ENCODE measurements around the gene TARBP1. TPM values are rescaled to one million over a fixed set of nuclear protein-coding genes. Genes with fewer than 3 reads are reported as not detected.

Gene TARBP1, protein sequence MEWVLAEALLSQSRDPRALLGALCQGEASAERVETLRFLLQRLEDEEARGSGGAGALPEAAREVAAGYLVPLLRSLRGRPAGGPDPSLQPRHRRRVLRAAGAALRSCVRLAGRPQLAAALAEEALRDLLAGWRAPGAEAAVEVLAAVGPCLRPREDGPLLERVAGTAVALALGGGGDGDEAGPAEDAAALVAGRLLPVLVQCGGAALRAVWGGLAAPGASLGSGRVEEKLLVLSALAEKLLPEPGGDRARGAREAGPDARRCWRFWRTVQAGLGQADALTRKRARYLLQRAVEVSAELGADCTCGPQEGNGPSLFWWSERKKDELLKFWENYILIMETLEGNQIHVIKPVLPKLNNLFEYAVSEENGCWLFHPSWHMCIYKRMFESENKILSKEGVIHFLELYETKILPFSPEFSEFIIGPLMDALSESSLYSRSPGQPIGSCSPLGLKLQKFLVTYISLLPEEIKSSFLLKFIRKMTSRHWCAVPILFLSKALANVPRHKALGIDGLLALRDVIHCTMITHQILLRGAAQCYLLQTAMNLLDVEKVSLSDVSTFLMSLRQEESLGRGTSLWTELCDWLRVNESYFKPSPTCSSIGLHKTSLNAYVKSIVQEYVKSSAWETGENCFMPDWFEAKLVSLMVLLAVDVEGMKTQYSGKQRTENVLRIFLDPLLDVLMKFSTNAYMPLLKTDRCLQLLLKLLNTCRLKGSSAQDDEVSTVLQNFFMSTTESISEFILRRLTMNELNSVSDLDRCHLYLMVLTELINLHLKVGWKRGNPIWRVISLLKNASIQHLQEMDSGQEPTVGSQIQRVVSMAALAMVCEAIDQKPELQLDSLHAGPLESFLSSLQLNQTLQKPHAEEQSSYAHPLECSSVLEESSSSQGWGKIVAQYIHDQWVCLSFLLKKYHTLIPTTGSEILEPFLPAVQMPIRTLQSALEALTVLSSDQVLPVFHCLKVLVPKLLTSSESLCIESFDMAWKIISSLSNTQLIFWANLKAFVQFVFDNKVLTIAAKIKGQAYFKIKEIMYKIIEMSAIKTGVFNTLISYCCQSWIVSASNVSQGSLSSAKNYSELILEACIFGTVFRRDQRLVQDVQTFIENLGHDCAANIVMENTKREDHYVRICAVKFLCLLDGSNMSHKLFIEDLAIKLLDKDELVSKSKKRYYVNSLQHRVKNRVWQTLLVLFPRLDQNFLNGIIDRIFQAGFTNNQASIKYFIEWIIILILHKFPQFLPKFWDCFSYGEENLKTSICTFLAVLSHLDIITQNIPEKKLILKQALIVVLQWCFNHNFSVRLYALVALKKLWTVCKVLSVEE (N-terminal part only)
- total RNA-seq, result 10 to 100 TPM; 10.7 to 12.0 (median 11.4) TPM
- polyA plus RNA-seq, result 10.8 TPM
- long read RNA-seq, donor 1, full-length matches to known transcripts, result 1 of 7 reads
- long read RNA-seq, donor 1, partial matches to known transcripts, result 1 of 7 reads
- long read RNA-seq, donor 1, other reads (novel, unspliced or antisense), result 5 of 7 reads
- long read RNA-seq, donor 2, full-length matches to known transcripts, result 2 of 8 reads
- long read RNA-seq, donor 2, partial matches to known transcripts, result 0 of 8 reads
- long read RNA-seq, donor 2, other reads (novel, unspliced or antisense), result 6 of 8 reads
- long read RNA-seq, donor 3, partial matches to known transcripts, result 1 of 5 reads
- long read RNA-seq, donor 3, other reads (novel, unspliced or antisense), result 3 of 5 reads
- long read RNA-seq, donor 4, full-length matches to known transcripts, result 2 of 12 reads
- long read RNA-seq, donor 4, partial matches to known transcripts, result 2 of 12 reads
- long read RNA-seq, donor 4, other reads (novel, unspliced or antisense), result 8 of 12 reads

DNA sequence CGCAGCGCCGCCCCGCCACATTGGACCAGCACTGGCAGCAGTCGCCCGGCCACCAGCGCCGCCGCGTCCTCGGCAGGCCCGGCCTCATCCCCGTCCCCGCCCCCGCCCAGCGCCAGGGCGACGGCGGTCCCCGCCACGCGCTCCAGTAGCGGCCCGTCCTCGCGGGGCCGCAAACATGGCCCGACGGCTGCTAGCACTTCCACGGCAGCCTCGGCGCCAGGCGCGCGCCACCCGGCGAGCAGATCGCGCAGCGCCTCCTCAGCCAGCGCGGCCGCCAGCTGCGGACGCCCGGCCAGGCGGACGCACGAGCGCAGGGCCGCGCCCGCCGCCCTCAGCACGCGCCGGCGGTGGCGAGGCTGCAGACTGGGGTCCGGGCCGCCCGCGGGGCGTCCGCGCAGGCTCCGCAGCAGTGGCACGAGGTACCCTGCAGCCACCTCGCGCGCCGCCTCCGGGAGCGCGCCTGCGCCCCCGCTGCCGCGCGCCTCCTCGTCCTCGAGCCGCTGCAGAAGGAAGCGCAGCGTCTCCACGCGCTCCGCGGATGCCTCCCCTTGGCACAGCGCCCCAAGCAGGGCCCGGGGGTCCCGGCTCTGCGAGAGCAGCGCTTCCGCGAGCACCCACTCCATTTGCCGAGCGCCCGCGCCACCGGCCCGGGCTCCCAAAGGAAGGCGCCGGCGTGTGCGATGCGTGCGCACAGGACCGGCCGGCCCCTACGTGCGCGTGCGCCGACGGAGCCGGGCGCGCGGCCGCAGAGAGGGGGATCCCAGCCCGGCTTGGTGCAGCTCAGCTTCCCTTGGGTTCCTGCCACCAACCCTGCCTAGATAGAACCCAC lies at the start of gene TARBP1:
Gene TARBP1, minus strand, starts transcription at position 699 of the 829 bp plus-strand sequence. Its CDS starts 76 bp downstream, at position 623.
- no peaks in the 10 kb centered on the region for H3K27me3 ChIP-seq (ENCODE audit: control insufficient read depth, insufficient read depth)
- H3K9me3 ChIP-seq (ENCODE audit: control insufficient read depth, low read length), result no peaks in the 10 kb centered on the region
- WGBS, result under 1% methylated on average over 122 of the region's 122 CpGs
- no peaks in the 10 kb centered on the region for H3K4me1 ChIP-seq (ENCODE audit: control insufficient read depth, insufficient read depth, low read length)
- H3K27ac ChIP-seq (ENCODE audit: low read length), result peak within 1 kb of the TSS; percentile 94
- peak within 1 kb of the TSS; percentile 56 for H3K4me3 ChIP-seq (ENCODE audit: low read length)
- DNase-seq (peak; percentile 71 to 90 (median 89)), ATAC-seq (peak; percentile 92 to 93)
- intact Hi-C loops (cut with DNase I), result no loop called here

DNA sequence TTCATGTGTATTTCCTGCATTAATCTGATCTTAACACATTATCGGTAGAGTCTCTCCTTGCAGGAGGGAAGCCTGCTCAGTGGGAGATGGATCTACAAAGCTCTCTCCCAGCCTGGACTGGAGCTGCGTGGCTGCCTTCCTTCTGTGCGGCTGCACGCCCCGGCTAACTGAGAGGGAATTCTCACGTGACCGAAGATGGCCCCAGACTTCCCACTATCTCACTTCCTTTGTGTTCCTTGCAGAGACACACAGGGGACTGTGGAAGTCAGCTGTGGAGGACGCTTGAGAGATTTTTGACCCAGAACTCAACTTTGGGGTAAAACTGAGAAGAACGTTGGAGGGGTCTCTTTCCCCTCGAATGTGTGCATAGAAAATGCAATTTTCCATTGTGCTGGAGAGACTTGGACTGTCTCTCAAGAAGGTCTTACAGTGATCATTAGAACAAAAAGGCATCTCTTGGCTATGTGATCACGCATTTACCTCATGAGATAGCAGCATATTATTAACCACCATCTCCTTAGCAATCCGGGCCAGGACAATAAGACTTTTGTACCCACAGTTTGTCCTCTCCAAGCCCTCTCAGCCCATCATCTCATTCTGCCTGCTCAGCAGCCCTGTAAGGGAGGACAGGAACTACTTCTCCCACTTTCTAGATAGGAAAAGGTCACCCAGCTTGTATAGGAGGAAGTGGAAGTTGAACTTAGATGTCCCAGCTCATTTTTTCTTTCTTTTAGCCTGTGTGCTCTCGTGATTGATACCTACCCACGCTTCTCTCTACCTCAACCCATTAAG lies 49.3 kb upstream of the TARBP1 start:
- Histone ChIP-seq H3K4me3 (ENCODE audit: low read length) (no peak overlapping the region), H3K4me1 (ENCODE audit: control insufficient read depth, insufficient read depth, low read length) (peaks cover 27% of the 10 kb centered on the region), H3K9me3 (ENCODE audit: control insufficient read depth, low read length) (no peaks in the 10 kb centered on the region), H3K27me3 (ENCODE audit: control insufficient read depth, insufficient read depth) (no peaks in the 10 kb centered on the region), H3K27ac (ENCODE audit: low read length) (peak overlapping the region; percentile 66)
- peak in 2 of 3 donors; percentile 73 to 82 for DNase-seq
- intact Hi-C loops (cut with DNase I), result no loop called here
- 27% methylated on average over 14 of the region's 14 CpGs for WGBS
- peak in 1 of 2 donors; percentile 7 for ATAC-seq

DNA sequence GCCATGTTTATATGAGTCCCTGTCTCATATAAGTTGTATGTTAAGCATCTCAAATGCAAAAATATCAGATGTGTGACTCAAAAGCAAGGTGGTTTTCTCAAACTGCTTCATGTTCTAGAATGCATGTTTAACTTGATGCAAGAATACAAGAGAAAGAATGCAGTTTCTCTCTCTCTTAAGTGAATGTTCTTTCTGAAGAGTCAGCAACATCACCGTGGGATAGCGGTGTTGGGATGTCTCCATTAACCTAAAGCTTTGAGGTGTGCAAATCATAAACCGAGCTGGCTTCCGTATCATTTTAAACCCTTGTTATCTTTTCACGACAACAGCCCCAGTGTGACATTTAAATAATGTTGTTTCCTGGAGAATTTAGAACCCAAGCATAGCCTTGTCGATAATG lies 48.4 kb upstream of the TARBP1 start:
- WGBS, result 64% methylated on average over 6 of the region's 6 CpGs
- no peak for DNase-seq

DNA sequence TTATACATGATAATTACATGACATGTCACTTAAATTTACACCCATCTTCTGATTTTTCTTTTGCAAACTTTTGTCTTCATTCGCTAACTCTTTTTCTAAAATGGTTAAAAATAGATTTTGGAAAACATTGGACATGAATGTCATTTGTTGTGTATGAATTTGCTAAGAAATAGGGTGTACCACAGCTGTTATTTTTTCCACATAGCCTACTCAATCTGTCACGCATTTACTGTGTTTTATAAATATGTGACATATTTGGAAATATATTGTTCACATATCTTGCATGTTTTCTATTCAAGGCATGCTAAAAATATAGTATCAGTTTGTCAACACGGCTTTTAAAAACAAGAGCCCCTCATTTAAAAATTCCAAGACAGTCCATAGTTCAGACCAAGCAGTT lies 47.9 kb upstream of the TARBP1 start:
- DNase-seq, result no peak
- H3K27me3 ChIP-seq (ENCODE audit: control insufficient read depth, insufficient read depth), result no peaks in the 10 kb centered on the region
- H3K27ac ChIP-seq (ENCODE audit: low read length), result no peak overlapping the region
- no peaks in the 10 kb centered on the region for H3K9me3 ChIP-seq (ENCODE audit: control insufficient read depth, low read length)
- H3K4me1 ChIP-seq (ENCODE audit: control insufficient read depth, insufficient read depth, low read length), result peaks cover 25% of the 10 kb centered on the region
- WGBS, result 70% methylated on average over 3 of the region's 3 CpGs
- ATAC-seq, result no peak
- no peak overlapping the region for H3K4me3 ChIP-seq (ENCODE audit: low read length)
- intact Hi-C loops (cut with DNase I), result no loop called here

More for the DNA sequence above, 48.4 kb upstream of the TARBP1 start:
- peaks cover 26% of the 10 kb centered on the region for H3K4me1 ChIP-seq (ENCODE audit: control insufficient read depth, insufficient read depth, low read length)
- intact Hi-C loops (cut with DNase I), result no loop called here
- peak overlapping the region; percentile 7 for H3K27ac ChIP-seq (ENCODE audit: low read length)
- ATAC-seq, result no peak
- H3K9me3 ChIP-seq (ENCODE audit: control insufficient read depth, low read length), result no peaks in the 10 kb centered on the region
- no peak overlapping the region for H3K4me3 ChIP-seq (ENCODE audit: low read length)
- no peaks in the 10 kb centered on the region for H3K27me3 ChIP-seq (ENCODE audit: control insufficient read depth, insufficient read depth)

DNA sequence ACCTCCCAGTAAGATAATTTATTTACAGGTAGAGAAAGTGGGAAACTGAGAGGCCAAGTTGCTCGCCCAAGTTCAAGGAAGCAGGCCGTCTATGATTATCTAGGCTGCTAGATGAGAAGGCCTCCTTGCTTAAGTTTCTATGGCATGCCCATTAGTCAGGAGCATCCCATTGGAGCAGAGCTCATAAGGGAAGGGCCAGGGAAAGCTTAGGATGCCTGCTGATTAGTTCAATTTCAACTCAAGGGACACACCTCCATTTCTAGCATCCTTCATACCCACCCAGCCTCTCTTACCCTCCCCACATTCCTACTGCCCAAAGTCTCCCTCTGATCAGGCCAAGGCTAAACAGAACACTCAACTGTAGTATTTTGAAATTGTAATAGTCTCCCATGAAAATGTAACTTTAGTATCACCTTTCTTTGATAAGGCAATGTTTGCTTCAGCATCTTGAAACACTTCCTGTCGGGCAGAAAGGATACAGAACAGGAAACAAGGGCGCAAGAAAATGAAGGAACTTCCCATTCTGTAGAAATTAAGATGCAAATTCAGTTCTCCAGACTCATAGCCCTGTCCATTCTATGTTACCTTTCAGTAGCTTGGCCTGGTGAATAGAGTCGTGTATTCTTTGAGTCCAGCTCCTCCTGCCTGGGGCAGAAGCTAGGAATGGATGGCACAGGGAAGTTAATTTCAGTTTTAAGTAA lies 46.3 kb upstream of the TARBP1 start:
- ATAC-seq (no peak), DNase-seq (no peak)
- Histone ChIP-seq H3K4me3 (ENCODE audit: low read length) (no peak overlapping the region), H3K9me3 (ENCODE audit: control insufficient read depth, low read length) (no peaks in the 10 kb centered on the region), H3K4me1 (ENCODE audit: control insufficient read depth, insufficient read depth, low read length) (peaks cover 21% of the 10 kb centered on the region), H3K27me3 (ENCODE audit: control insufficient read depth, insufficient read depth) (no peaks in the 10 kb centered on the region), H3K27ac (ENCODE audit: low read length) (no peak overlapping the region)
- WGBS, result 82% methylated on average over 5 of the region's 5 CpGs
- intact Hi-C loops (cut with DNase I), result no loop called here

DNA sequence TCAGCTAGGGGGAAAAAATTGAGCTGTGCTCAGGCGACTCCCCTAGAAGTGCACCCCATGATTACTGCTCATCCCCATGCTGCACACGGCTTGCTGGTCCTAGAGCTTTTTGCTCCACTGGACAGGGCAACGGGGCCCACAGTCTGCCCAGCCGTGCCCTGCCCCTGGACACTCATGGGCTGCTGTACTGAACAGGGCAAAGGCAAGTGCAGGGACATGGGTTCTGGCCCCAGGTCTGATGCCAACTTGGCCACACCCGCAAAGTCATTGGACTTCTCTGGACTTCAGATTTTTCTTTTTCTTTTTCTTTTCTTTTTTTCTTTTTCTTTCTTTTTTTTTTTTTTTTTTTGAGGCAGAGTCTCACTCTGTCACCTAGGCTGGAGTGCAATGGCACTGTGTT lies 42.9 kb upstream of the TARBP1 start:
- intact Hi-C loops (cut with DNase I), result no loop called here
- peak overlapping the region; percentile 21 for H3K27ac ChIP-seq (ENCODE audit: low read length)
- ATAC-seq, result no peak
- 98% methylated on average over 5 of the region's 5 CpGs for whole genome bisulfite sequencing
- no peaks in the 10 kb centered on the region for H3K9me3 ChIP-seq (ENCODE audit: control insufficient read depth, low read length)
- H3K4me3 ChIP-seq (ENCODE audit: low read length), result no peak overlapping the region
- H3K27me3 ChIP-seq (ENCODE audit: control insufficient read depth, insufficient read depth), result no peaks in the 10 kb centered on the region
- H3K4me1 ChIP-seq (ENCODE audit: control insufficient read depth, insufficient read depth, low read length), result peaks cover 6% of the 10 kb centered on the region
- no peak for DNase-seq

DNA sequence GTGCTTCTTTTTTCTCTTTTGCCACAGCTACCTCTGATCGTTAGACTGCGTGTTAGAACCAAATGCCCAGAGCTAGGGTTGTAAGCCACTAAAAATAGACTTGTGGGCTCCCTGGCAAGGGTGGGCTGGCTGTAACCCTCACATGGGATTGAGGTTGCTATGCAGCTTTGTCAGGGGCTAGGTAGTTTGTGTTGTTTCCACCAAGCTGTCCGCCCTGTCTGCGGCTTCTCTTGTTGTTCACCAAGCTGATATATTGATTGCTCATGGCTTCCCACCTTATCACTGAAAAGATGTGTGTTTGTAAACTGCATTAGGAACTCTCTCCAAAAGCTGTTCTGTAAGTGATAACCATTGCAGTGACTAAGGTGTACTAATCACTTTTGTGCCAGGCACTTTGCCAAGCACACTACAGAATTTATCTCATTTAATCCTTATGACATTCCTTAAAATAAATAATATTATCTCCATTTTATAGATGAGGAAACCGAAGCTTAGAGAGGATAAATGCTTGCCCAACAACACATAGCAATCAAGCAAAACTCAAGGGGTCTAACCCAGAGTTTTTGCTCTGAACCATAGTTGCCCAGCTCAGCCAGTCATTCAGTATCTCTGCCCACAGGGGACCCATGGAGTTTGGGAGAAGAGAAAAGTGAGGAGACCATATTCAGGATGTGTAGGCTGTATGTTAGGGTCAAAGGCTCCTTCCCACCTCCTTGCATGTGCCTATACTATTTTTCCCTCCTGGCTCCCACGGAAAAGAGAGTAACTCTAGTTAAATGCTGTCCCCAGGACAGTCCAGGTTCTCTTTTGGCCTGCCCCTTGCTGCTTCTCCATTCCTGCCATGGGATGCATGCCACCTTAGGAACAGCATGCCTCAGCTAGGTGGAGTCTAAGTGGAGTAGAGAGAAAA lies 42.2 kb upstream of the TARBP1 start:
- DNase-seq, result no peak
- H3K4me1 ChIP-seq (ENCODE audit: control insufficient read depth, insufficient read depth, low read length), result peaks cover 6% of the 10 kb centered on the region
- ATAC-seq, result no peak
- 80% methylated on average over 6 of the region's 6 CpGs for WGBS
- H3K27ac ChIP-seq (ENCODE audit: low read length), result peak overlapping the region; percentile 69
- H3K4me3 ChIP-seq (ENCODE audit: low read length), result no peak overlapping the region
- intact Hi-C loops (cut with DNase I), result no loop called here
- H3K9me3 ChIP-seq (ENCODE audit: control insufficient read depth, low read length), result no peaks in the 10 kb centered on the region
- H3K27me3 ChIP-seq (ENCODE audit: control insufficient read depth, insufficient read depth), result no peaks in the 10 kb centered on the region

DNA sequence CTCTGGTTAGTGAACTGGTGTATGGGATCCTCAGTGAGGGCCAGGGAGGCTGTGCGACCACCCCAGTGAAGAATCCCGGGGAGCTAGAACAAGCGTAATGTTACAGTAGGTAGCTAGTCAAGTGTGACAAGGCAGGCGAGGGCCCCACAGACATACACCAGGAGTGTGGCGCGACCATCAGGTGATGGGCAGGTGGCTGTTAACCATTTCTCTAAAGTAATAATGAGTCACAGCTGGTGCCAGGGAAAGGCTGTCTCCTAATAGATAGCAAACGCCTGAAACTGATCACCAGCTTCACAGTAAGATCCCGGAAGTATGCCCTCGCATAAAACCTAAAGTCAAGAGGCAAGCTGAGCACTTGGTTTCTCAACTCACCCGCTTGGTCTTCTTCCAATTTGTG lies 40.5 kb upstream of the TARBP1 start:
- ATAC-seq (no peak), DNase-seq (no peak)
- no peaks in the 10 kb centered on the region for H3K27me3 ChIP-seq (ENCODE audit: control insufficient read depth, insufficient read depth)
- no peaks in the 10 kb centered on the region for H3K9me3 ChIP-seq (ENCODE audit: control insufficient read depth, low read length)
- peaks cover 6% of the 10 kb centered on the region for H3K4me1 ChIP-seq (ENCODE audit: control insufficient read depth, insufficient read depth, low read length)
- intact Hi-C loops (cut with DNase I), result no loop called here
- H3K4me3 ChIP-seq (ENCODE audit: low read length), result no peak overlapping the region
- WGBS, result 93% methylated on average over 10 of the region's 10 CpGs
- H3K27ac ChIP-seq (ENCODE audit: low read length), result no peak overlapping the region
